Astrocyte of the spinal cord (primary cell): ENCODE data around the gene ATP2B2.

Experiments used
- DNase-seq: peaks from one replicate; pipeline ENCODE4 v3.0.0; 2011; ENCODE audit warnings: low read depth, low spot score
- H3K4me3 ChIP-seq: 2 replicates; pipeline ENCODE4 v1.5.1; 2011; ENCODE audit warnings: low read depth, mild to moderate bottlenecking, low read length, moderate library complexity
- CTCF ChIP-seq: IDR thresholded peaks from 2 replicates; pipeline ENCODE4 v1.5.1; 2012; ENCODE audit warnings: low read depth, mild to moderate bottlenecking, low read length, inconsistent platforms
- in situ Hi-C: cut with HindIII; loops from 2 replicates; pipeline ENCODE4 v1.10.0; 2017; ENCODE audit warnings: low sequenced_read_pairs

Gene ATP2B2

GRCh38 chr3:10350324-10350985, 154.9 kb downstream of the ATP2B2 start:
- DNase-seq, result no peak
- in situ Hi-C loops, result no loop called here
- H3K4me3 ChIP-seq, result no peak overlapping the region
- TF ChIP-seq CTCF, result no peak

GRCh38 chr3:10349801-10350200, 155.6 kb downstream of the ATP2B2 start:
- H3K4me3 ChIP-seq, result no peak overlapping the region
- TF ChIP-seq CTCF, result no peak
- in situ Hi-C loops, result no loop called here
- no peak for DNase-seq

- H3K4me3 ChIP-seq, result no peak overlapping the region
- in situ Hi-C loops, result no loop called here
- TF ChIP-seq CTCF, result no peak
- DNase-seq, result no peak
These were observed 157.0 kb downstream of the ATP2B2 start for GRCh38 chr3:10348404-10348721.

- in situ Hi-C loops, result no loop called here
- no peak for TF ChIP-seq CTCF
- DNase-seq, result no peak
- H3K4me3 ChIP-seq, result no peak overlapping the region
These were observed 157.6 kb downstream of the ATP2B2 start for GRCh38 chr3:10347648-10348403.

- DNase-seq, result no peak
- TF ChIP-seq CTCF, result no peak
- in situ Hi-C loops, result no loop called here
- no peak overlapping the region for H3K4me3 ChIP-seq
These were observed 159.5 kb downstream of the ATP2B2 start for GRCh38 chr3:10345911-10346310.

- no peak for TF ChIP-seq CTCF
- in situ Hi-C loops, result no loop called here
- DNase-seq, result no peak
- no peak overlapping the region for H3K4me3 ChIP-seq
These were observed 160.3 kb downstream of the ATP2B2 start for GRCh38 chr3:10344944-10345575.
